ENCODE data around the gene GPC2. TPM values are rescaled to one million over a fixed set of nuclear protein-coding genes. Genes with fewer than 3 reads are reported as not detected.

GPC2 gene
- total RNA-seq, 4 donors from 2014 or later: 0.39 to 3.4 (median 2.0) TPM

GRCh38 chr7:100166970-100167911 lies 9.9 kb downstream of the GPC2 start:
- H3K4me1 ChIP-seq: peaks cover 0 to 41% (median 3%) of the 10 kb centered on the region in 3 donors
- peaks cover 46% of the 10 kb centered on the region for H3K27me3 ChIP-seq
- TF ChIP-seq POLR2AphosphoS5 (IDR thresholded peaks at IDR 0.05) (no peak), CTCF (IDR thresholded peaks at IDR 0.05) (no peak), POLR2A (IDR thresholded peaks at IDR 0.05) (no peak), EP300 (IDR thresholded peaks at IDR 0.05) (no peak)
- peak overlapping the region in 1 of 2 donors; percentile 53 for H3K4me3 ChIP-seq
- peak overlapping the region in 2 of 4 donors; percentile 73 to 83 for H3K27ac ChIP-seq
- ATAC-seq: no peak
- no peaks in the 10 kb centered on the region for H3K36me3 ChIP-seq
- WGBS, 2 donors (ENCODE audit: low coverage in 1 of 2): 63 to 68% methylated on average over 3 to 9 of the region's 14 CpGs
- no peaks in the 10 kb centered on the region for H3K9me3 ChIP-seq

- Histone ChIP-seq H3K9me3 (no peaks in the 10 kb centered on the region), H3K36me3 (no peaks in the 10 kb centered on the region), H3K4me1 (peaks cover 0 to 33% (median 0%) of the 10 kb centered on the region in 3 donors), H3K27me3 (peaks cover 38% of the 10 kb centered on the region), H3K4me3 (no peak overlapping the region), H3K27ac (no peak overlapping the region)
- 85 to 100% methylated on average over 1 to 4 of the region's 16 CpGs for WGBS, 2 donors (ENCODE audit: low coverage in 1 of 2)
- no peak for ATAC-seq
- TF ChIP-seq POLR2A (IDR thresholded peaks at IDR 0.05): no peak
- TF ChIP-seq CTCF (IDR thresholded peaks at IDR 0.05): no peak
- no peak for TF ChIP-seq EP300 (IDR thresholded peaks at IDR 0.05)
- TF ChIP-seq POLR2AphosphoS5 (IDR thresholded peaks at IDR 0.05): no peak
These were observed 10.8 kb downstream of the GPC2 start for GRCh38 chr7:100166317-100166940.

- peaks cover 23% of the 10 kb centered on the region for H3K27me3 ChIP-seq
- no peaks in the 10 kb centered on the region for H3K9me3 ChIP-seq
- H3K36me3 ChIP-seq: no peaks in the 10 kb centered on the region
- peaks cover 0 to 26% (median 0%) of the 10 kb centered on the region in 3 donors for H3K4me1 ChIP-seq
- ATAC-seq: no peak
- no peak overlapping the region for H3K4me3 ChIP-seq
- WGBS, 2 donors (ENCODE audit: low coverage in 1 of 2): 89 to 100% methylated on average over 1 to 5 of the region's 5 CpGs
- TF ChIP-seq EP300 (IDR thresholded peaks at IDR 0.05) (no peak), CTCF (IDR thresholded peaks at IDR 0.05) (no peak), POLR2A (IDR thresholded peaks at IDR 0.05) (no peak), POLR2AphosphoS5 (IDR thresholded peaks at IDR 0.05) (no peak)
- H3K27ac ChIP-seq: no peak overlapping the region
These were observed 13.3 kb downstream of the GPC2 start for GRCh38 chr7:100163871-100164270.

- Histone ChIP-seq H3K27me3 (peaks cover 20% of the 10 kb centered on the region), H3K4me1 (peaks cover 0 to 23% (median under 1%) of the 10 kb centered on the region in 3 donors), H3K9me3 (no peaks in the 10 kb centered on the region), H3K4me3 (no peak overlapping the region), H3K27ac (no peak overlapping the region), H3K36me3 (no peaks in the 10 kb centered on the region)
- ATAC-seq: no peak
- WGBS, 2 donors (ENCODE audit: low coverage in 1 of 2): 74 to 100% methylated on average over 2 to 5 of the region's 6 CpGs
- TF ChIP-seq CTCF (IDR thresholded peaks at IDR 0.05) (no peak), EP300 (IDR thresholded peaks at IDR 0.05) (no peak), POLR2AphosphoS5 (IDR thresholded peaks at IDR 0.05) (no peak), POLR2A (IDR thresholded peaks at IDR 0.05) (no peak)
These were observed 14.1 kb downstream of the GPC2 start for GRCh38 chr7:100163006-100163531.

Data from gastroesophageal sphincter (tissue), 4 donors.